CD4-positive, alpha-beta T cell (primary cell): ENCODE data around the gene KCNQ1. TPM values are rescaled to one million over a fixed set of nuclear protein-coding genes. Genes with fewer than 3 reads are reported as not detected.
A peak's percentile ranks its signal among the peaks of the same experiment; 100 is the strongest.

Source experiments
- ATAC-seq: fragments of 200-7000 bp; cut with Tn5 transposase; one replicate; pipeline ENCODE4 v1.10.0; 2022; ENCODE audit warnings: mild to moderate bottlenecking; ENCODE audit not compliant: poor library complexity
- CTCF ChIA-PET: fragments of 350-600 bp; sonication (Branson Sonifier 250); formaldehyde crosslinking; loops from one replicate; lab custom pipeline; 2021; ENCODE audit warnings: antibody characterized with exemption, inconsistent platforms; lab: Charles Lee
- POLR2A ChIA-PET: fragments of 350-600 bp; sonication (Branson Sonifier 250); formaldehyde crosslinking; loops from one replicate; lab custom pipeline; 2021; ENCODE audit warnings: antibody characterized with exemption, inconsistent platforms; lab: Charles Lee
- DNase-seq, 14 experiments: peaks; one replicate each; pipeline ENCODE4 v3.0.0-alpha.2; 2013 to 2020; ENCODE audit warnings: mixed read lengths in 2 of 14
- H3K27ac ChIP-seq, 2 donors: one replicate each; pipeline versions ENCODE4 v1.5.1 to v1.7.0; 2013; ENCODE audit warnings: low read length in 2 of 2, low read depth in 1 of 2, mild to moderate bottlenecking in 1 of 2
- H3K27me3 ChIP-seq, 2 experiments: 1 replicate in 1 of 2; 2 replicates in 1 of 2; pipeline versions ENCODE4 v1.6.1 to v1.7.0; 2013; ENCODE audit warnings: low read length in 2 of 2, control low read depth in 1 of 2, mild to moderate bottlenecking in 1 of 2, moderate library complexity in 1 of 2; ENCODE audit not compliant: insufficient read depth in 2 of 2, control insufficient read depth in 1 of 2
- H3K36me3 ChIP-seq: one replicate; pipeline ENCODE4 v1.6.1; 2013; ENCODE audit warnings: low read length, control low read depth; ENCODE audit not compliant: insufficient read depth
- H3K4me1 ChIP-seq: one replicate; pipeline ENCODE4 v1.6.1; 2013; ENCODE audit warnings: low read length, control low read depth; ENCODE audit not compliant: insufficient read depth
- H3K4me3 ChIP-seq: one replicate; pipeline ENCODE4 v1.5.1; 2013; ENCODE audit warnings: mild to moderate bottlenecking, low read length, moderate library complexity
- H3K9me3 ChIP-seq, 2 experiments: 1 replicate in 1 of 2; 2 replicates in 1 of 2; pipeline versions ENCODE4 v1.6.1 to v1.7.0; 2013; ENCODE audit warnings: low read length in 2 of 2, mild to moderate bottlenecking in 2 of 2, control low read depth in 1 of 2, moderate library complexity in 1 of 2; ENCODE audit not compliant: control insufficient read depth in 1 of 2, insufficient read depth in 1 of 2
- H3K27ac Mint-ChIP-seq: one replicate; pipeline ENCODE4 v1.8.0; 2020; ENCODE audit warnings: mixed read lengths
- H3K27me3 Mint-ChIP-seq: one replicate; pipeline ENCODE4 v1.8.0; 2021; ENCODE audit warnings: mixed read lengths
- H3K36me3 Mint-ChIP-seq: one replicate; pipeline ENCODE4 v1.8.0; 2021; ENCODE audit warnings: low read depth, mixed read lengths
- H3K4me1 Mint-ChIP-seq: one replicate; pipeline ENCODE4 v1.8.0; 2021; ENCODE audit warnings: low read depth, mixed read lengths
- H3K4me3 Mint-ChIP-seq: one replicate; pipeline ENCODE4 v1.8.0; 2020; ENCODE audit warnings: mild to moderate bottlenecking, mixed read lengths
- H3K9me3 Mint-ChIP-seq: one replicate; pipeline ENCODE4 v1.8.0; 2020; ENCODE audit warnings: mixed read lengths
- CTCF ChIP-seq: fragments of 200-600 bp; IDR thresholded peaks from one replicate; pipeline ENCODE4 v1.8.0; 2022; ENCODE audit warnings: antibody characterized with exemption, mild to moderate bottlenecking
- intact Hi-C, 2 experiments: fragments of 100-400 bp; cut with DNase I in 1 of 2; cut with micrococcal nuclease in 1 of 2; formaldehyde crosslinking; loops; one replicate each; pipeline versions ENCODE4 v1.15.1 to v1.9.0; 2023 to 2025; cut with DNase I, micrococcal nuclease
- total RNA-seq, 174 experiments: library from RNA in 2 of 174; stranded (reverse) in 2 of 174; gene quantifications; one replicate each; pipeline ENCODE4 v1.2.3 and lab custom pipeline; 2021 to 2026

KCNQ1 gene
- total RNA-seq, 2 experiments from 2014 or later, result 31.3 to 33.1 TPM

DNA sequence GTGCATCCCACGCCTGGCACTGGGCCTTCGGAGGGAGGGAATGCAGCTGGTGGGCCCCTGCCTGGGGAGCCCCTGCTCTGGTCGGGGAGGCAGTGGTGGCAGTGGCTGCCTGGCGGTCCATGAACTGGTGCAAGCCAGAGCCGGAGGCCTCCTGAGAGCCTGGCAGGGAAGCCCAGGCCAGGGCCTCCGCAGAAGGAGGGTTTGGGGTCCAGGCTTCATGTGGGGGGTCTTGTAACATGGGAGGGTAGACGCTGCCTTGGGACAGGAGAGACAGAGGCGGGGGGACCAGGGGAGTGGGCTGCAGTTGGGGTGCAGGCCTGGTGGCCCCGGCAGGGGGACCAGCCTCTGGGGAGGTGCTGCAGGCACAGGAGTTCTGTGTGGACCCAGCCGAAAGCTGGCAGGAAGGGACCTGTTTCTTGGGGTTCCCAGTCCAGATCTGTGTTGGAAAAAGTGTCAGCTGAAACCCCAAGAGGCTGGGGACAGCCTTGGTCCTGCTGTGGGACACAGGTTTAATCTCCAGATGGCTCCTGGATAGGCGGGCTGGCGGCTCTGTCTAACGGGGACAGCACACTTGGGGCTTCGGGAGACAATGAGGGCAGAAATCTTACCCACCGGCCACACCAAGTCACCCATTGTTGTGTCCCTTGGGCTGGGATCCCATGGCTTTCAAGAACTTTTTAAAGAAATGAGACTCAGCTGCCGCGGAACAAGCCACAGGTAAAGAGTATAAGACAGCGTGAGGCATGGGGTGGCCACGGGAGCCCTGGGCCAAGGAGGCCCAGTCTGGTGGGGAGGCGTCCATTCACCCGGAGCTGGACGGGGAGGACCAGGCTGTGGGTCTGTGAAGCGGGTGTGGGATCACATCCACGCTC is 73.5 kb downstream of the KCNQ1 start:
- peak in 1 of 14 experiments; percentile 30 for DNase-seq
- H3K4me1 ChIP-seq, result no peaks in the 10 kb centered on the region
- Mint-ChIP-seq H3K27ac (no peak overlapping the region), H3K9me3 (no peaks in the 10 kb centered on the region), H3K27me3 (no peaks in the 10 kb centered on the region), H3K4me1 (no peaks in the 10 kb centered on the region), H3K4me3 (no peak overlapping the region), H3K36me3 (no peaks in the 10 kb centered on the region)
- no peak for TF ChIP-seq CTCF
- ChIA-PET CTCF (no interaction called here), POLR2A (no interaction called here)
- no peaks in the 10 kb centered on the region for H3K36me3 ChIP-seq
- no peaks in the 10 kb centered on the region for H3K9me3 ChIP-seq
- H3K4me3 ChIP-seq, result no peak overlapping the region
- no peaks in the 10 kb centered on the region for H3K27me3 ChIP-seq
- no peak overlapping the region for H3K27ac ChIP-seq
- intact Hi-C loops, result no loop called here
- no peak for ATAC-seq

GRCh38 chr11:2518983-2519340 is 74.2 kb downstream of the KCNQ1 start:
- Mint-ChIP-seq H3K9me3 (no peaks in the 10 kb centered on the region), H3K4me3 (no peak overlapping the region), H3K4me1 (peaks cover 3% of the 10 kb centered on the region), H3K36me3 (no peaks in the 10 kb centered on the region), H3K27ac (no peak overlapping the region), H3K27me3 (no peaks in the 10 kb centered on the region)
- Histone ChIP-seq H3K36me3 (no peaks in the 10 kb centered on the region), H3K27me3 (no peaks in the 10 kb centered on the region), H3K4me3 (no peak overlapping the region), H3K4me1 (no peaks in the 10 kb centered on the region), H3K9me3 (no peaks in the 10 kb centered on the region), H3K27ac (no peak overlapping the region)
- POLR2A ChIA-PET, result no interaction called here
- TF ChIP-seq CTCF, result no peak
- no peak for ATAC-seq
- CTCF ChIA-PET, result interaction anchor here (0.6 kb wide), 1 partner anchor 616 kb away, joined by 3 read pairs; no protein-coding TSS in a partner anchor
- DNase-seq, result peak in 1 of 14 experiments; percentile 22
- intact Hi-C loops, result no loop called here

- intact Hi-C loops, result no loop called here
- CTCF ChIA-PET, result interaction anchor here (0.6 kb wide), 1 partner anchor 617 kb away, joined by 3 read pairs; no protein-coding TSS in a partner anchor
Observed at GRCh38 chr11:2519517-2519861, 74.7 kb downstream of the KCNQ1 start.

More at GRCh38 chr11:2519517-2519861, 74.7 kb downstream of the KCNQ1 start:
- no peak overlapping the region for H3K27ac ChIP-seq
- Mint-ChIP-seq H3K27ac (no peak overlapping the region), H3K36me3 (no peaks in the 10 kb centered on the region), H3K4me1 (peaks cover 7% of the 10 kb centered on the region), H3K4me3 (no peak overlapping the region), H3K9me3 (no peaks in the 10 kb centered on the region), H3K27me3 (no peaks in the 10 kb centered on the region)
- no peak for ATAC-seq
- no peaks in the 10 kb centered on the region for H3K4me1 ChIP-seq
- no peaks in the 10 kb centered on the region for H3K9me3 ChIP-seq
- no peaks in the 10 kb centered on the region for H3K36me3 ChIP-seq
- TF ChIP-seq CTCF, result no peak
- H3K27me3 ChIP-seq, result no peaks in the 10 kb centered on the region
- DNase-seq, result peak in 1 of 14 experiments; percentile 4
- POLR2A ChIA-PET, result no interaction called here
- H3K4me3 ChIP-seq, result no peak overlapping the region
